ENCODE results near the gene MC3R.

The MC3R gene

GRCh38 chr20:56299362-56299761 is 50.8 kb downstream of the MC3R start:
- H3K36me3 ChIP-seq, result no peaks in the 10 kb centered on the region
- no peak overlapping the region for H3K4me3 ChIP-seq (ENCODE audit: low read depth in 1 of 2, low read length in 1 of 2)
- no peak for TF ChIP-seq CTCF (IDR thresholded peaks at IDR 0.05)
- no peaks in the 10 kb centered on the region for H3K9me3 ChIP-seq
- H3K4me1 ChIP-seq (ENCODE audit: control insufficient read depth in 1 of 2, insufficient read depth in 1 of 2, low read depth in 1 of 2, low read length in 1 of 2), result no peaks in the 10 kb centered on the region
- H3K27ac ChIP-seq, result no peak overlapping the region
- peaks cover 22% of the 10 kb centered on the region for H3K27me3 ChIP-seq
